Measurements from ENCODE around the gene NCOA4. TPM values are rescaled to one million over a fixed set of nuclear protein-coding genes. Genes with fewer than 3 reads are reported as not detected.

Gene NCOA4
- total RNA-seq, 1 experiment from 2014 or later, result 69.4 TPM

- Mint-ChIP-seq H3K4me1 (peaks cover 9% of the 10 kb centered on the region), H3K27me3 (ENCODE audit: low read depth) (peaks cover 21% of the 10 kb centered on the region), H3K36me3 (no peaks in the 10 kb centered on the region), H3K27ac (no peak overlapping the region), H3K9me3 (peaks cover 8% of the 10 kb centered on the region; the same call in 1 of the 2 replicates), H3K4me3 (no peak overlapping the region)
- ATAC-seq (peak; percentile 43), DNase-seq (ENCODE audit: low spot score) (no peak)
- POLR2A ChIA-PET, result no interaction called here
- no peak for TF ChIP-seq ZBTB43 (CRISPR knock-in tag; IDR thresholded peaks at IDR 0.05)
- no peak for TF ChIP-seq ZNF317 (CRISPR knock-in tag; IDR thresholded peaks at IDR 0.05; ENCODE audit: borderline replicate concordance, low read depth)
- TF ChIP-seq TEAD4 (CRISPR knock-in tag; IDR thresholded peaks at IDR 0.05), result no peak
- no peak for TF ChIP-seq ZNF219 (CRISPR knock-in tag; IDR thresholded peaks at IDR 0.05; ENCODE audit: borderline replicate concordance)
- TF ChIP-seq KAT7 (CRISPR knock-in tag; IDR thresholded peaks at IDR 0.05; ENCODE audit: borderline replicate concordance), result no peak
- TF ChIP-seq HMGA2 (CRISPR knock-in tag; IDR thresholded peaks at IDR 0.05), result no peak
- no peak for TF ChIP-seq ZNF232 (CRISPR knock-in tag; IDR thresholded peaks at IDR 0.05)
- no peak for TF ChIP-seq ZBTB21 (CRISPR knock-in tag; IDR thresholded peaks at IDR 0.05; ENCODE audit: borderline replicate concordance)
- TF ChIP-seq ZNF512 (CRISPR knock-in tag; IDR thresholded peaks at IDR 0.05; ENCODE audit: borderline replicate concordance), result no peak
- TF ChIP-seq, protein P1, sequence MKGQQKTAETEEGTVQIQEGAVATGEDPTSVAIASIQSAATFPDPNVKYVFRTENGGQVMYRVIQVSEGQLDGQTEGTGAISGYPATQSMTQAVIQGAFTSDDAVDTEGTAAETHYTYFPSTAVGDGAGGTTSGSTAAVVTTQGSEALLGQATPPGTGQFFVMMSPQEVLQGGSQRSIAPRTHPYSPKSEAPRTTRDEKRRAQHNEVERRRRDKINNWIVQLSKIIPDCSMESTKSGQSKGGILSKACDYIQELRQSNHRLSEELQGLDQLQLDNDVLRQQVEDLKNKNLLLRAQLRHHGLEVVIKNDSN (CRISPR knock-in tag; IDR thresholded peaks at IDR 0.05), result no peak
- TF ChIP-seq, protein P2, sequence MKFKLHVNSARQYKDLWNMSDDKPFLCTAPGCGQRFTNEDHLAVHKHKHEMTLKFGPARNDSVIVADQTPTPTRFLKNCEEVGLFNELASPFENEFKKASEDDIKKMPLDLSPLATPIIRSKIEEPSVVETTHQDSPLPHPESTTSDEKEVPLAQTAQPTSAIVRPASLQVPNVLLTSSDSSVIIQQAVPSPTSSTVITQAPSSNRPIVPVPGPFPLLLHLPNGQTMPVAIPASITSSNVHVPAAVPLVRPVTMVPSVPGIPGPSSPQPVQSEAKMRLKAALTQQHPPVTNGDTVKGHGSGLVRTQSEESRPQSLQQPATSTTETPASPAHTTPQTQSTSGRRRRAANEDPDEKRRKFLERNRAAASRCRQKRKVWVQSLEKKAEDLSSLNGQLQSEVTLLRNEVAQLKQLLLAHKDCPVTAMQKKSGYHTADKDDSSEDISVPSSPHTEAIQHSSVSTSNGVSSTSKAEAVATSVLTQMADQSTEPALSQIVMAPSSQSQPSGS (CRISPR knock-in tag; IDR thresholded peaks at IDR 0.05; ENCODE audit: borderline replicate concordance, low read depth), result no peak
- no peak for TF ChIP-seq ETV6 (CRISPR knock-in tag; IDR thresholded peaks at IDR 0.05)
- CTCF ChIA-PET, result no interaction called here
Measured at GRCh38 chr10:46068117-46068516, 37.7 kb upstream of the NCOA4 start.

GRCh38 chr10:46064269-46064817, 33.9 kb upstream of the NCOA4 start:
- POLR2A ChIA-PET, result no interaction called here
- TF ChIP-seq, protein P3, sequence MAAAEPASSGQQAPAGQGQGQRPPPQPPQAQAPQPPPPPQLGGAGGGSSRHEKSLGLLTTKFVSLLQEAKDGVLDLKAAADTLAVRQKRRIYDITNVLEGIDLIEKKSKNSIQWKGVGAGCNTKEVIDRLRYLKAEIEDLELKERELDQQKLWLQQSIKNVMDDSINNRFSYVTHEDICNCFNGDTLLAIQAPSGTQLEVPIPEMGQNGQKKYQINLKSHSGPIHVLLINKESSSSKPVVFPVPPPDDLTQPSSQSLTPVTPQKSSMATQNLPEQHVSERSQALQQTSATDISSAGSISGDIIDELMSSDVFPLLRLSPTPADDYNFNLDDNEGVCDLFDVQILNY (CRISPR knock-in tag; IDR thresholded peaks at IDR 0.05), result no peak
- TF ChIP-seq, protein P4, sequence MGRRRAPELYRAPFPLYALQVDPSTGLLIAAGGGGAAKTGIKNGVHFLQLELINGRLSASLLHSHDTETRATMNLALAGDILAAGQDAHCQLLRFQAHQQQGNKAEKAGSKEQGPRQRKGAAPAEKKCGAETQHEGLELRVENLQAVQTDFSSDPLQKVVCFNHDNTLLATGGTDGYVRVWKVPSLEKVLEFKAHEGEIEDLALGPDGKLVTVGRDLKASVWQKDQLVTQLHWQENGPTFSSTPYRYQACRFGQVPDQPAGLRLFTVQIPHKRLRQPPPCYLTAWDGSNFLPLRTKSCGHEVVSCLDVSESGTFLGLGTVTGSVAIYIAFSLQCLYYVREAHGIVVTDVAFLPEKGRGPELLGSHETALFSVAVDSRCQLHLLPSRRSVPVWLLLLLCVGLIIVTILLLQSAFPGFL (CRISPR knock-in tag; IDR thresholded peaks at IDR 0.05; ENCODE audit: borderline replicate concordance), result no peak
- TF ChIP-seq ZNF512 (CRISPR knock-in tag; IDR thresholded peaks at IDR 0.05; ENCODE audit: borderline replicate concordance) (no peak), ELF4 (CRISPR knock-in tag; IDR thresholded peaks at IDR 0.05; ENCODE audit: low read depth) (no peak)
- Mint-ChIP-seq H3K4me1 (peaks cover 17% of the 10 kb centered on the region), H3K27me3 (ENCODE audit: low read depth) (peaks cover 12% of the 10 kb centered on the region), H3K36me3 (no peaks in the 10 kb centered on the region), H3K9me3 (peaks cover 8% of the 10 kb centered on the region; the same call in 1 of the 2 replicates), H3K4me3 (no peak overlapping the region), H3K27ac (no peak overlapping the region)
- DNase-seq (ENCODE audit: low spot score) (no peak), ATAC-seq (no peak)
- CTCF ChIA-PET, result no interaction called here

Data from WTC11 (cell line).